ENCODE results near the gene KIAA0232. TPM values are rescaled to one million over a fixed set of nuclear protein-coding genes. Genes with fewer than 3 reads are reported as not detected.
A peak's percentile ranks its signal among the peaks of the same experiment; 100 is the strongest.

Gene KIAA0232
- total and polyA plus RNA-seq, 2 experiments from 2014 or later = 20.6 to 21.7 TPM

- no peaks in the 10 kb centered on the region for H3K27me3 ChIP-seq (replicated peaks; ENCODE audit: insufficient read depth)
- no peak for DNase-seq
- peaks cover 8% of the 10 kb centered on the region; the same call in 1 of the 2 replicates for H3K79me2 ChIP-seq (ENCODE audit: insufficient read depth)
- in situ Hi-C loops (cut with MboI) = loop anchor here (10.0 kb wide), 1 partner anchor 151 kb away; no protein-coding TSS in a partner anchor
- peaks cover 24% of the 10 kb centered on the region for H3K4me1 ChIP-seq (ENCODE audit: insufficient read depth)
- H3K9ac ChIP-seq = no peak overlapping the region
- peak overlapping the region; percentile 62; the same call in 1 of the 2 replicates for H3K27ac ChIP-seq
- H3K4me3 ChIP-seq = no peak overlapping the region
- peaks cover 16% of the 10 kb centered on the region for H3K36me3 ChIP-seq (ENCODE audit: low read depth)
- peaks cover 46% of the 10 kb centered on the region for H3F3A ChIP-seq (ENCODE audit: insufficient read depth)
- no peaks in the 10 kb centered on the region for H4K20me1 ChIP-seq (ENCODE audit: insufficient read depth)
- H2AFZ ChIP-seq = no peak overlapping the region
- H3K9me3 ChIP-seq (ENCODE audit: low read depth) = no peaks in the 10 kb centered on the region
- 61 to 67% methylated on average over 4 of the region's 4 CpGs for WGBS, 2 experiments (ENCODE audit: low coverage in 1 of 2, low lambda C conversion rate in 2 of 2, missing lambda C conversion rate in 2 of 2)
- H3K4me2 ChIP-seq (ENCODE audit: unreplicated experiment) = no peak overlapping the region
- no peaks in the 10 kb centered on the region for H3K9me2 ChIP-seq (ENCODE audit: insufficient read depth)
- TF ChIP-seq EZH2 (IDR thresholded peaks at IDR 0.05; ENCODE audit: insufficient read depth, poor library complexity, severe bottlenecking) (no peak), EZH2phosphoT487 (IDR thresholded peaks at IDR 0.05; ENCODE audit: insufficient read depth, low read depth) (no peak)
Observed at GRCh38 chr4:6875431-6875831, 92.9 kb downstream of the KIAA0232 start.

GRCh38 chr4:6876440-6876839, 93.9 kb downstream of the KIAA0232 start:
- Histone ChIP-seq H3K79me2 (ENCODE audit: insufficient read depth) (0 out of 2 replicates have a peak, but pooled peaks cover under 1% of the 10 kb centered on the region), H3F3A (ENCODE audit: insufficient read depth) (peaks cover 43% of the 10 kb centered on the region), H3K27me3 (replicated peaks; ENCODE audit: insufficient read depth) (no peaks in the 10 kb centered on the region), H3K9me3 (ENCODE audit: low read depth) (no peaks in the 10 kb centered on the region), H4K20me1 (ENCODE audit: insufficient read depth) (no peaks in the 10 kb centered on the region), H3K9ac (peak overlapping the region; percentile 37), H3K27ac (peak overlapping the region; percentile 62), H3K9me2 (ENCODE audit: insufficient read depth) (no peaks in the 10 kb centered on the region), H3K4me3 (peak overlapping the region; percentile 26; the same call in 1 of the 2 replicates), H3K4me2 (ENCODE audit: unreplicated experiment) (peak overlapping the region; percentile 70), H3K4me1 (ENCODE audit: insufficient read depth) (peaks cover 24% of the 10 kb centered on the region), H3K36me3 (ENCODE audit: low read depth) (peaks cover 20% of the 10 kb centered on the region), H2AFZ (no peak overlapping the region)
- in situ Hi-C loops (cut with MboI) = loop anchor here (10.0 kb wide), 1 partner anchor 152 kb away; no protein-coding TSS in a partner anchor
- TF ChIP-seq EZH2 (IDR thresholded peaks at IDR 0.05; ENCODE audit: insufficient read depth, poor library complexity, severe bottlenecking) = no peak
- TF ChIP-seq EZH2phosphoT487 (IDR thresholded peaks at IDR 0.05; ENCODE audit: insufficient read depth, low read depth) = no peak
- DNase-seq = peak; percentile 70
- 14 to 21% methylated on average over 5 of the region's 5 CpGs for WGBS, 2 experiments (ENCODE audit: low coverage in 1 of 2, low lambda C conversion rate in 2 of 2, missing lambda C conversion rate in 2 of 2)

GRCh38 chr4:6877067-6877466, 94.5 kb downstream of the KIAA0232 start:
- no peaks in the 10 kb centered on the region for H4K20me1 ChIP-seq (ENCODE audit: insufficient read depth)
- in situ Hi-C loops (cut with MboI) = loop anchor here (10.0 kb wide), 1 partner anchor 152 kb away; no protein-coding TSS in a partner anchor
- peak overlapping the region; percentile 62 for H3K27ac ChIP-seq
- no peaks in the 10 kb centered on the region for H3K79me2 ChIP-seq (ENCODE audit: insufficient read depth)
- H3K9ac ChIP-seq = peak overlapping the region; percentile 37
- peaks cover 17% of the 10 kb centered on the region for H3K36me3 ChIP-seq (ENCODE audit: low read depth)
- TF ChIP-seq EZH2phosphoT487 (IDR thresholded peaks at IDR 0.05; ENCODE audit: insufficient read depth, low read depth) = no peak
- no peak for TF ChIP-seq EZH2 (IDR thresholded peaks at IDR 0.05; ENCODE audit: insufficient read depth, poor library complexity, severe bottlenecking)
- H3F3A ChIP-seq (ENCODE audit: insufficient read depth) = peaks cover 38% of the 10 kb centered on the region
- DNase-seq = peak; percentile 30
- H3K9me2 ChIP-seq (ENCODE audit: insufficient read depth) = no peaks in the 10 kb centered on the region
- 0 out of 2 replicates have a peak overlapping the region, but pooled peaks have one; percentile 26 for H3K4me3 ChIP-seq
- 65% methylated on average over 14 of the region's 14 CpGs for WGBS, 2 experiments (ENCODE audit: low coverage in 1 of 2, low lambda C conversion rate in 2 of 2, missing lambda C conversion rate in 2 of 2)
- H3K4me2 ChIP-seq (ENCODE audit: unreplicated experiment) = peak overlapping the region; percentile 70
- H3K4me1 ChIP-seq (ENCODE audit: insufficient read depth) = peaks cover 24% of the 10 kb centered on the region
- H3K9me3 ChIP-seq (ENCODE audit: low read depth) = no peaks in the 10 kb centered on the region
- H2AFZ ChIP-seq = no peak overlapping the region
- H3K27me3 ChIP-seq (replicated peaks; ENCODE audit: insufficient read depth) = no peaks in the 10 kb centered on the region

- in situ Hi-C loops (cut with MboI) = loop anchor here (10.0 kb wide), 1 partner anchor 154 kb away; no protein-coding TSS in a partner anchor
- 74% methylated on average over 11 of the region's 11 CpGs for WGBS, 2 experiments (ENCODE audit: low coverage in 1 of 2, low lambda C conversion rate in 2 of 2, missing lambda C conversion rate in 2 of 2)
Observed at GRCh38 chr4:6878451-6879059, 96.0 kb downstream of the KIAA0232 start.

More at GRCh38 chr4:6878451-6879059, 96.0 kb downstream of the KIAA0232 start:
- Histone ChIP-seq H3K4me1 (ENCODE audit: insufficient read depth) (peaks cover 24% of the 10 kb centered on the region), H3K9me2 (ENCODE audit: insufficient read depth) (no peaks in the 10 kb centered on the region), H3K79me2 (ENCODE audit: insufficient read depth) (no peaks in the 10 kb centered on the region), H3K9me3 (ENCODE audit: low read depth) (no peaks in the 10 kb centered on the region), H3K9ac (no peak overlapping the region), H4K20me1 (ENCODE audit: insufficient read depth) (no peaks in the 10 kb centered on the region), H3K36me3 (ENCODE audit: low read depth) (peaks cover 26% of the 10 kb centered on the region), H3K4me3 (no peak overlapping the region), H3K27ac (no peak overlapping the region), H2AFZ (no peak overlapping the region), H3K4me2 (ENCODE audit: unreplicated experiment) (no peak overlapping the region), H3K27me3 (replicated peaks; ENCODE audit: insufficient read depth) (no peaks in the 10 kb centered on the region), H3F3A (ENCODE audit: insufficient read depth) (peaks cover 40% of the 10 kb centered on the region)
- TF ChIP-seq EZH2phosphoT487 (IDR thresholded peaks at IDR 0.05; ENCODE audit: insufficient read depth, low read depth) (no peak), EZH2 (IDR thresholded peaks at IDR 0.05; ENCODE audit: insufficient read depth, poor library complexity, severe bottlenecking) (no peak)
- DNase-seq = no peak

Data from GM23248 (cell line).